Panc1 (cell line): Measurements from ENCODE around the gene OR5B21. TPM values are rescaled to one million over a fixed set of nuclear protein-coding genes. Genes with fewer than 3 reads are reported as not detected.

Source experiments
- ATAC-seq: fragments of 200-7000 bp; cut with Tn5 transposase; 2 replicates; pipeline ENCODE4 v1.9.1; 2020; ENCODE audit warnings: mild to moderate bottlenecking, moderate library complexity
- BruUV-seq: library from RNA; stranded (reverse); fragments of 400-500 nt; replicated peaks from 2 replicates; lab custom pipeline; 2021; lab: Mats Ljungman, UMichigan
- CTCF ChIA-PET: fragments of 300-600 bp; sonication (Branson Sonifier 250); formaldehyde crosslinking; loops from one replicate; lab custom pipeline; 2022; ENCODE audit warnings: antibody characterized with exemption; lab: Charles Lee
- POLR2A ChIA-PET: fragments of 300-600 bp; sonication (Branson Sonifier 250); formaldehyde crosslinking; loops from one replicate; lab custom pipeline; 2022; ENCODE audit warnings: antibody characterized with exemption; lab: Charles Lee
- DNase-seq: peaks from one replicate; pipeline ENCODE4 v3.0.0-alpha.2; 2010; ENCODE audit warnings: low read depth, low spot score
- H3K27ac ChIP-seq: 2 replicates; pipeline ENCODE4 v1.5.1; 2011; ENCODE audit warnings: mild to moderate bottlenecking, low read length, inconsistent platforms
- H3K27me3 ChIP-seq: fragments of 200-500 bp; sonication (Bioruptor generic); 2 replicates; pipeline ENCODE4 v1.6.0; 2014; ENCODE audit warnings: low read length, inconsistent platforms; ENCODE audit not compliant: control insufficient read depth, insufficient read depth
- H3K36me3 ChIP-seq: fragments of 200-500 bp; sonication (Bioruptor generic); 2 replicates; pipeline ENCODE4 v1.5.1; 2014; ENCODE audit warnings: inconsistent platforms, mild to moderate bottlenecking, low read length, moderate library complexity; ENCODE audit not compliant: control insufficient read depth, insufficient read depth
- H3K4me1 ChIP-seq: 2 replicates; pipeline ENCODE4 v1.5.1; 2011; ENCODE audit warnings: inconsistent platforms, mild to moderate bottlenecking, low read length, moderate library complexity; ENCODE audit not compliant: control insufficient read depth, insufficient read depth
- H3K4me3 ChIP-seq, 2 experiments: 2 replicates each; pipeline ENCODE4 v1.5.1; 2011 to 2012; ENCODE audit warnings: low read depth in 2 of 2, low read length in 2 of 2, mild to moderate bottlenecking in 2 of 2, inconsistent platforms in 1 of 2, moderate library complexity in 1 of 2
- H3K9me3 ChIP-seq: fragments of 200-500 bp; sonication (Bioruptor generic); 2 replicates; pipeline ENCODE4 v1.5.1; 2014; ENCODE audit warnings: low read depth, mild to moderate bottlenecking, inconsistent platforms, low read length, moderate library complexity; ENCODE audit not compliant: control insufficient read depth, insufficient read depth
- POLR2AphosphoS5 ChIP-seq: IDR thresholded peaks from 2 replicates; pipeline ENCODE4 v1.6.1; 2012; ENCODE audit warnings: mild to moderate bottlenecking, low read depth, low read length, moderate library complexity
- SIN3A ChIP-seq: IDR thresholded peaks from 2 replicates; pipeline ENCODE4 v1.6.1; 2012; ENCODE audit warnings: low read depth, mild to moderate bottlenecking, low read length, moderate library complexity, borderline replicate concordance; ENCODE audit not compliant: insufficient read depth
- TCF7L2 ChIP-seq: IDR thresholded peaks from 2 replicates; pipeline ENCODE4 v1.6.1; 2011; ENCODE audit warnings: mild to moderate bottlenecking, low read depth, low read length, inconsistent platforms
- in situ Hi-C: cut with HindIII; loops from 2 replicates; pipeline ENCODE4 v1.10.0; 2016; ENCODE audit warnings: low sequenced_read_pairs, low pct_unique_long_range_greater_than_20kb
- intact Hi-C: fragments of 100-400 bp; cut with micrococcal nuclease; formaldehyde crosslinking; loops from one replicate; pipeline ENCODE4 v1.10.0; 2022; ENCODE audit not compliant: unreplicated experiment
- total RNA-seq: library from RNA; stranded (reverse); gene quantifications from one replicate; pipeline ENCODE4 v1.2.1, GENCODE V29; 2021; ENCODE audit not compliant: unreplicated experiment
- TF ChIP-seq, protein P1 (sequence below), 2 experiments: IDR thresholded peaks; 2 replicates each; pipeline ENCODE4 v1.6.1; 2011 to 2012; ENCODE audit warnings: low read depth in 2 of 2, control low read depth in 1 of 2, low read length in 1 of 2, mild to moderate bottlenecking in 1 of 2, moderate library complexity in 1 of 2; ENCODE audit not compliant: insufficient read depth in 1 of 2
- TF ChIP-seq, protein P2 (sequence below): fragments of 450-650 bp; IDR thresholded peaks from 2 replicates; pipeline ENCODE4 v1.5.1; 2017; ENCODE audit warnings: mild to moderate bottlenecking

OR5B21 gene
- total RNA-seq, 1 experiment from 2014 or later = not detected

DNA sequence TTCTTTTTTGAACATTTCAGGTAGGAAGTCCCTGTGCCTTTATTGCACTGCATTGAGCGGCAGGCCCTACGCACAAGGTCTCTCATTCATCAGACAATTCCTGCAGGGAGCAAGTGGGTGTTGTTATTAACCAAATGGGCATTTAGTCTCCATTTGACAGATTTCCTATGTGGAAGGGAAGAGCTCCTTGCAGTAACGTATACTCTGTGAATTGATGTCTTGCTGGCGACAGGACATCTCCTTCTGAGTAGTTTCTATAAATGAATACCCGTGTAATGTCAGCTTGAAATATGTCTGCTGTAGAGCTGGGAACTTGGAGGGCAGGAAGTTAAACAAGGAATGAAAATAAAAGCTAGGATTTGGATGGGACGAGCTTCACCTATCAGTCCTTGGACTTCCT is 3.7 kb downstream of the OR5B21 start:
- intact Hi-C loops = no loop called here
- no peaks in the 10 kb centered on the region for H3K9me3 ChIP-seq
- in situ Hi-C loops = no loop called here
- no peaks in the 10 kb centered on the region for H3K36me3 ChIP-seq
- H3K27ac ChIP-seq = no peak overlapping the region
- H3K4me1 ChIP-seq = no peaks in the 10 kb centered on the region
- TF ChIP-seq, protein P1, sequence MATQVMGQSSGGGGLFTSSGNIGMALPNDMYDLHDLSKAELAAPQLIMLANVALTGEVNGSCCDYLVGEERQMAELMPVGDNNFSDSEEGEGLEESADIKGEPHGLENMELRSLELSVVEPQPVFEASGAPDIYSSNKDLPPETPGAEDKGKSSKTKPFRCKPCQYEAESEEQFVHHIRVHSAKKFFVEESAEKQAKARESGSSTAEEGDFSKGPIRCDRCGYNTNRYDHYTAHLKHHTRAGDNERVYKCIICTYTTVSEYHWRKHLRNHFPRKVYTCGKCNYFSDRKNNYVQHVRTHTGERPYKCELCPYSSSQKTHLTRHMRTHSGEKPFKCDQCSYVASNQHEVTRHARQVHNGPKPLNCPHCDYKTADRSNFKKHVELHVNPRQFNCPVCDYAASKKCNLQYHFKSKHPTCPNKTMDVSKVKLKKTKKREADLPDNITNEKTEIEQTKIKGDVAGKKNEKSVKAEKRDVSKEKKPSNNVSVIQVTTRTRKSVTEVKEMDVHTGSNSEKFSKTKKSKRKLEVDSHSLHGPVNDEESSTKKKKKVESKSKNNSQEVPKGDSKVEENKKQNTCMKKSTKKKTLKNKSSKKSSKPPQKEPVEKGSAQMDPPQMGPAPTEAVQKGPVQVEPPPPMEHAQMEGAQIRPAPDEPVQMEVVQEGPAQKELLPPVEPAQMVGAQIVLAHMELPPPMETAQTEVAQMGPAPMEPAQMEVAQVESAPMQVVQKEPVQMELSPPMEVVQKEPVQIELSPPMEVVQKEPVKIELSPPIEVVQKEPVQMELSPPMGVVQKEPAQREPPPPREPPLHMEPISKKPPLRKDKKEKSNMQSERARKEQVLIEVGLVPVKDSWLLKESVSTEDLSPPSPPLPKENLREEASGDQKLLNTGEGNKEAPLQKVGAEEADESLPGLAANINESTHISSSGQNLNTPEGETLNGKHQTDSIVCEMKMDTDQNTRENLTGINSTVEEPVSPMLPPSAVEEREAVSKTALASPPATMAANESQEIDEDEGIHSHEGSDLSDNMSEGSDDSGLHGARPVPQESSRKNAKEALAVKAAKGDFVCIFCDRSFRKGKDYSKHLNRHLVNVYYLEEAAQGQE (IDR thresholded peaks at IDR 0.05; ENCODE audit: insufficient read depth in 1 of 2, low read depth in 2 of 2, low read length in 1 of 2) = no peak
- TF ChIP-seq TCF7L2 = no peak
- TF ChIP-seq SIN3A = no peak
- TF ChIP-seq, protein P2, sequence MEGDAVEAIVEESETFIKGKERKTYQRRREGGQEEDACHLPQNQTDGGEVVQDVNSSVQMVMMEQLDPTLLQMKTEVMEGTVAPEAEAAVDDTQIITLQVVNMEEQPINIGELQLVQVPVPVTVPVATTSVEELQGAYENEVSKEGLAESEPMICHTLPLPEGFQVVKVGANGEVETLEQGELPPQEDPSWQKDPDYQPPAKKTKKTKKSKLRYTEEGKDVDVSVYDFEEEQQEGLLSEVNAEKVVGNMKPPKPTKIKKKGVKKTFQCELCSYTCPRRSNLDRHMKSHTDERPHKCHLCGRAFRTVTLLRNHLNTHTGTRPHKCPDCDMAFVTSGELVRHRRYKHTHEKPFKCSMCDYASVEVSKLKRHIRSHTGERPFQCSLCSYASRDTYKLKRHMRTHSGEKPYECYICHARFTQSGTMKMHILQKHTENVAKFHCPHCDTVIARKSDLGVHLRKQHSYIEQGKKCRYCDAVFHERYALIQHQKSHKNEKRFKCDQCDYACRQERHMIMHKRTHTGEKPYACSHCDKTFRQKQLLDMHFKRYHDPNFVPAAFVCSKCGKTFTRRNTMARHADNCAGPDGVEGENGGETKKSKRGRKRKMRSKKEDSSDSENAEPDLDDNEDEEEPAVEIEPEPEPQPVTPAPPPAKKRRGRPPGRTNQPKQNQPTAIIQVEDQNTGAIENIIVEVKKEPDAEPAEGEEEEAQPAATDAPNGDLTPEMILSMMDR = no peak
- no peak for TF ChIP-seq POLR2AphosphoS5
- no TSS peak for BruUV-seq
- no peak for ATAC-seq
- ChIA-PET POLR2A (no interaction called here), CTCF (no interaction called here)
- H3K27me3 ChIP-seq = peaks cover 6% of the 10 kb centered on the region
- no peak for DNase-seq
- H3K4me3 ChIP-seq = no peak overlapping the region

DNA sequence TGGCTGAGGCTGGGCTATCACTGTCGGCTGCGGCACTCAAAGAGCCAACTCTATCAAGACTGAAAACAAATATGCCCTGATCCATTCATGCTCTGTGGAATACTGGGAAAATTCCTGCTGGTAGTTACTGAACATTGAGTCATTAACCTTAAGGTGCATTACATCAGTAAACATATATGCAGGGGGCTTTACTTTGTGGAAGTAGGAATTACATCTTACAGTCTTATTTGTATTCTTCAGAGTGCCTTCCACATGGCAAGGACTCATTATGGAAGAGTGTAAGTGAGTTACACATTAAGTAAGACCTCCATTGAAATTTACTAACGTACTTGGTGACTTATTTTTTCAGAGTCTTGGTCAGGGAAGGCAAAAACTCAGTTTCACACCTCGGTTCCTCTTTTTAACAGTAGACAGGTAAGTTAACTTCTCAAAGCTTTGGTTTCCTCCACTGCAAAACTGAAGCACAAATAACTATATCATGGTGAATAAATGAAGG is 4.5 kb downstream of the OR5B21 start:
- DNase-seq = no peak
- no peak overlapping the region for H3K27ac ChIP-seq
- BruUV-seq = no TSS peak
- no peaks in the 10 kb centered on the region for H3K36me3 ChIP-seq
- peaks cover 6% of the 10 kb centered on the region for H3K27me3 ChIP-seq
- ChIA-PET CTCF (no interaction called here), POLR2A (interaction anchor here (0.6 kb wide), 1 partner anchor 189 kb away, joined by 4 read pairs; no protein-coding TSS in a partner anchor)
- H3K4me3 ChIP-seq = no peak overlapping the region
- TF ChIP-seq TCF7L2 (no peak), SIN3A (no peak), POLR2AphosphoS5 (no peak)
- TF ChIP-seq, protein P2 = no peak
- TF ChIP-seq, protein P1 (IDR thresholded peaks at IDR 0.05; ENCODE audit: insufficient read depth in 1 of 2, low read depth in 2 of 2, low read length in 1 of 2) = no peak
- H3K9me3 ChIP-seq = no peaks in the 10 kb centered on the region
- intact Hi-C loops (no loop called here), in situ Hi-C loops (no loop called here)
- H3K4me1 ChIP-seq = no peaks in the 10 kb centered on the region
- ATAC-seq = no peak
